ENCODE data around the gene NOVA2.

DNA sequence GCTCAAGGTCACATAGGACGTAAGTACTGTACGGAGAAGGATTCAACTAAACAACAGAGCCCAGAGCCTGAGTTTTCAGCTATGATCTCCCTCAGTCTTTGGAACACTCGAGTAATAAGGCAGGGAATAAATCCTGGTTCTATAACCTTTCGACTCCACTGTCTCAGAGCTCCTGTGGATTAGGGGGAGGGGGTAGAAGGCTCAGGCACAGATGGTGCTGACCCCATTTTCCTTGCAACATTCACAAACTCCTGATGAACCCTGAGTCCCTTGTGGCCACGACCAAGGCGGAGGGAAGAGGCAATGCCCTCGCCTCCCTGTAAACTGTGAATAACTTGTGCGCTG lies 21.4 kb downstream of the NOVA2 start:
- no peak for TF ChIP-seq POLR2A (IDR thresholded peaks at IDR 0.05; ENCODE audit: low read depth, low read length)
- TF ChIP-seq EZH2 (IDR thresholded peaks at IDR 0.05; ENCODE audit: borderline replicate concordance, low read depth, low read length, severe bottlenecking) = no peak
- TF ChIP-seq FOS (IDR thresholded peaks at IDR 0.05; ENCODE audit: borderline replicate concordance, insufficient read depth, low read length) = no peak
- TF ChIP-seq, protein P1, sequence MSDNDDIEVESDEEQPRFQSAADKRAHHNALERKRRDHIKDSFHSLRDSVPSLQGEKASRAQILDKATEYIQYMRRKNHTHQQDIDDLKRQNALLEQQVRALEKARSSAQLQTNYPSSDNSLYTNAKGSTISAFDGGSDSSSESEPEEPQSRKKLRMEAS (IDR thresholded peaks at IDR 0.05; ENCODE audit: insufficient read depth, insufficient read length) = no peak
- TF ChIP-seq, protein P2, sequence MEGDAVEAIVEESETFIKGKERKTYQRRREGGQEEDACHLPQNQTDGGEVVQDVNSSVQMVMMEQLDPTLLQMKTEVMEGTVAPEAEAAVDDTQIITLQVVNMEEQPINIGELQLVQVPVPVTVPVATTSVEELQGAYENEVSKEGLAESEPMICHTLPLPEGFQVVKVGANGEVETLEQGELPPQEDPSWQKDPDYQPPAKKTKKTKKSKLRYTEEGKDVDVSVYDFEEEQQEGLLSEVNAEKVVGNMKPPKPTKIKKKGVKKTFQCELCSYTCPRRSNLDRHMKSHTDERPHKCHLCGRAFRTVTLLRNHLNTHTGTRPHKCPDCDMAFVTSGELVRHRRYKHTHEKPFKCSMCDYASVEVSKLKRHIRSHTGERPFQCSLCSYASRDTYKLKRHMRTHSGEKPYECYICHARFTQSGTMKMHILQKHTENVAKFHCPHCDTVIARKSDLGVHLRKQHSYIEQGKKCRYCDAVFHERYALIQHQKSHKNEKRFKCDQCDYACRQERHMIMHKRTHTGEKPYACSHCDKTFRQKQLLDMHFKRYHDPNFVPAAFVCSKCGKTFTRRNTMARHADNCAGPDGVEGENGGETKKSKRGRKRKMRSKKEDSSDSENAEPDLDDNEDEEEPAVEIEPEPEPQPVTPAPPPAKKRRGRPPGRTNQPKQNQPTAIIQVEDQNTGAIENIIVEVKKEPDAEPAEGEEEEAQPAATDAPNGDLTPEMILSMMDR (IDR thresholded peaks at IDR 0.05; ENCODE audit: extremely low read depth in 1 of 2, insufficient read depth in 1 of 2, low read depth in 1 of 2, low read length in 2 of 2) = no peak
